SK-N-MC (cell line): ENCODE results near the gene TRIP6.
"Not testable (repeated sequence)": the region's sequence is repeated elsewhere in the genome, so short reads cannot be mapped to it uniquely, and the experiment has no call there.

Source experiments
- DNase-seq: peaks from one replicate; pipeline ENCODE4 v3.0.0-alpha.2; 2011; ENCODE audit warnings: low read depth, low spot score
- H3K27ac ChIP-seq: fragments of 200-600 bp; sonication (generic); 2 replicates; pipeline ENCODE4 v1.5.1; 2016; ENCODE audit warnings: mixed run types
- H3K36me3 ChIP-seq: fragments of 200-600 bp; sonication (generic); 2 replicates; pipeline ENCODE4 v1.6.1; 2017; ENCODE audit warnings: antibody characterized with exemption, low read length, mixed read lengths; ENCODE audit not compliant: insufficient read depth
- H3K4me3 ChIP-seq: fragments of 200-600 bp; sonication (generic); 2 replicates; pipeline ENCODE4 v1.5.1; 2016
- H3K9ac ChIP-seq: fragments of 200-600 bp; sonication (generic); 2 replicates; pipeline ENCODE4 v1.8.0; 2017; ENCODE audit warnings: mixed run types, mixed read lengths; ENCODE audit not compliant: insufficient read length
- H3K9me3 ChIP-seq: fragments of 200-600 bp; sonication (generic); 2 replicates; pipeline ENCODE4 v1.6.1; 2017; ENCODE audit warnings: low read depth, mild to moderate bottlenecking, antibody characterized with exemption, low read length, moderate library complexity, mixed read lengths
- EZH2 ChIP-seq: fragments of 200-600 bp; sonication (generic); IDR thresholded peaks from one replicate; pipeline ENCODE4 v1.6.1; 2017; ENCODE audit warnings: antibody characterized with exemption
- FOXP2 ChIP-seq: optimal IDR thresholded peaks from 2 replicates; pipeline ENCODE3; 2011; ENCODE audit warnings: mild to moderate bottlenecking, moderate library complexity; ENCODE audit not compliant: insufficient read depth; ENCODE audit errors: extremely low read length, control extremely low read depth
- POLR2AphosphoS5 ChIP-seq: IDR thresholded peaks from 2 replicates; pipeline ENCODE4 v1.6.1; 2012; ENCODE audit warnings: mild to moderate bottlenecking, low read depth, low read length, borderline replicate concordance

TRIP6 gene

GRCh38 chr7:100854146-100854895, 12.9 kb upstream of the TRIP6 start:
- Histone ChIP-seq H3K27ac (no peak overlapping the region), H3K4me3 (no peak overlapping the region), H3K9me3 (no peaks in the 10 kb centered on the region), H3K36me3 (no peaks in the 10 kb centered on the region), H3K9ac (no peak overlapping the region)
- TF ChIP-seq POLR2AphosphoS5 (no peak), EZH2 (no peak), FOXP2 (no peak)
- no peak for DNase-seq

DNA sequence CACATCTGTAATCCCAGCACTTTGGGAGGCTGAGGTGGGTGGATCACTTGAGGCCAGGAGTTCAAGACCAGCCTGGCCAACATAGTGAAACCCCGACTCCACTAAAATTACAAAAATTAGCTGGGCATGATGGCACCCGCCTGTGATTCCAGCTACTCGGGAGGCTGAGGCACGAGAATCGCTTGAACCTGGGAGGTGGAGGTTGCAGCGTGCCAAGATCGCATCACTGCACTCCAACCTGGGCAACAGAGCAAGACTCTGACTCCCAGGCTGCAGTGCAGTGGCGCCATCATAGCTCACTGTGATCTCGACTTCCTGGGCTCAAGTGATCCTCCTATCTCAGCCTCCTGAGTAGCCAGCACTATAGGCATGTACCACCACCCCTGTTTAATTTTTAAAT, 12.3 kb upstream of the TRIP6 start:
- not testable (repeated sequence) for H3K9ac ChIP-seq, H3K4me3 ChIP-seq, H3K9me3 ChIP-seq, H3K36me3 ChIP-seq, H3K27ac ChIP-seq, DNase-seq

GRCh38 chr7:100855515-100855914, 11.7 kb upstream of the TRIP6 start:
- Histone ChIP-seq H3K4me3 (no peak overlapping the region), H3K9ac (no peak overlapping the region), H3K36me3 (no peaks in the 10 kb centered on the region), H3K9me3 (no peaks in the 10 kb centered on the region), H3K27ac (no peak overlapping the region)
- TF ChIP-seq FOXP2 (no peak), POLR2AphosphoS5 (no peak), EZH2 (no peak)
- no peak for DNase-seq

DNA sequence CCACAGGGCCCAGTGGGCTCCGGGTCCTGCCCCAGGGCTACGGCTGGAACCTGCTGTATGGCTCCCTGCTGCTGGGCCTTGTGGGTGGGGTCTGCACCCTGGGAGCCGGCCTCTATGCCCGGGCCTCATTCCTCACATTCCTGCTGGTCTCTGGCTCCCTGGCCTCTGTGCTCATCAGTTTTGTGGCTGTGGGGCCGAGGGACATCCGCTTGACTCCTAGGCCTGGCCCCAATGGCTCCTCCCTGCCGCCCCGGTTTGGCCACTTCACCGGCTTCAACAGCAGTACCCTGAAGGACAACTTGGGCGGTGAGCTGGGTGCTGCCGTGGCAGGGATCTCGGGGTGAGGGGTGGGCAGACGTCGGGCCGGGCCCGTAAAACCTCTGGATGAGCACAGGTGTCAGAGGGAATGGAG, 10.3 kb upstream of the TRIP6 start:
- Histone ChIP-seq H3K9ac (no peak overlapping the region), H3K36me3 (no peaks in the 10 kb centered on the region), H3K9me3 (no peaks in the 10 kb centered on the region), H3K4me3 (no peak overlapping the region), H3K27ac (no peak overlapping the region)
- no peak for TF ChIP-seq EZH2
- no peak for TF ChIP-seq FOXP2
- no peak for TF ChIP-seq POLR2AphosphoS5
- DNase-seq: no peak

DNA sequence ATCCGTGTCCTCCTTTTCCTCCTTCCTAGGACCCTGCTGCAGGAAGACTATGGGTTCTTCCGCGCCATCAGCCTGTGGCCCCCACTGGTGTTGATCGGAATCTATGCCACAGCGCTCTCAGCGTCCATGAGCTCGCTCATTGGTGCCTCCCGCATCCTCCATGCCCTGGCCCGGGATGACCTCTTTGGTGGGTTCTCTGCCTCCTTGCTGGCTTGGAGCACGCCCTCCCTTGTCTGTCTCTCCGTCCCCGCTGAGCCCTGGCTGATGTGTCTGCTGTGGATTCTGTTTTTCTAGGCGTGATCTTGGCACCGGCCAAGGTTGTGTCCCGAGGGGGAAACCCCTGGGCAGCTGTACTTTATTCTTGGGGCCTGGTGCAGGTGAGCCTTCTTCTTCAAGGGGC, 7.3 kb upstream of the TRIP6 start:
- DNase-seq: no peak
- no peak overlapping the region for H3K9ac ChIP-seq
- H3K4me3 ChIP-seq: no peak overlapping the region
- H3K9me3 ChIP-seq: no peaks in the 10 kb centered on the region
- no peaks in the 10 kb centered on the region for H3K36me3 ChIP-seq
- H3K27ac ChIP-seq: no peak overlapping the region
- no peak for TF ChIP-seq EZH2
- TF ChIP-seq POLR2AphosphoS5: no peak

GRCh38 chr7:100860702-100861615, 6.2 kb upstream of the TRIP6 start:
- DNase-seq: no peak
- TF ChIP-seq EZH2: no peak
- no peak for TF ChIP-seq POLR2AphosphoS5
- TF ChIP-seq FOXP2: no peak
- no peak overlapping the region for H3K4me3 ChIP-seq
- H3K27ac ChIP-seq: no peak overlapping the region
- no peaks in the 10 kb centered on the region for H3K36me3 ChIP-seq
- H3K9ac ChIP-seq: no peak overlapping the region
- no peaks in the 10 kb centered on the region for H3K9me3 ChIP-seq

DNA sequence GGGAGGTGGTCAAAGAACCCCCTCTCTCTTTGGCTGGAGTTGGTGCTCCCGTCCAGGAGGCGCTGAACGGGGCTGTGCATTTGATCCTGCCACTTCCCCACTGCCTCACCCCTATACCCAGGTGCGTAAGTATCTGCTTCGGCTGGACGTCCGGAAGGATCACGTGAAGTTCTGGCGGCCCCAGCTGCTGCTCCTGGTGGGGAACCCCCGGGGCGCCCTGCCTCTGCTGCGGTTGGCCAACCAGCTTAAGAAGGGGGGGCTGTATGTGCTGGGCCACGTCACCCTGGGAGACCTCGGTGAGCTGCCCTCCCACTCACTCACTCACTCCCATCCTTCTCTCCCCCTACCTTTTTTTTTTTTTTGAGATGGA, 5.6 kb upstream of the TRIP6 start:
- Histone ChIP-seq H3K27ac (no peak overlapping the region), H3K9me3 (no peaks in the 10 kb centered on the region), H3K4me3 (no peak overlapping the region), H3K9ac (no peak overlapping the region), H3K36me3 (no peaks in the 10 kb centered on the region)
- no peak for DNase-seq
- TF ChIP-seq POLR2AphosphoS5 (no peak), EZH2 (no peak), FOXP2 (no peak)

DNA sequence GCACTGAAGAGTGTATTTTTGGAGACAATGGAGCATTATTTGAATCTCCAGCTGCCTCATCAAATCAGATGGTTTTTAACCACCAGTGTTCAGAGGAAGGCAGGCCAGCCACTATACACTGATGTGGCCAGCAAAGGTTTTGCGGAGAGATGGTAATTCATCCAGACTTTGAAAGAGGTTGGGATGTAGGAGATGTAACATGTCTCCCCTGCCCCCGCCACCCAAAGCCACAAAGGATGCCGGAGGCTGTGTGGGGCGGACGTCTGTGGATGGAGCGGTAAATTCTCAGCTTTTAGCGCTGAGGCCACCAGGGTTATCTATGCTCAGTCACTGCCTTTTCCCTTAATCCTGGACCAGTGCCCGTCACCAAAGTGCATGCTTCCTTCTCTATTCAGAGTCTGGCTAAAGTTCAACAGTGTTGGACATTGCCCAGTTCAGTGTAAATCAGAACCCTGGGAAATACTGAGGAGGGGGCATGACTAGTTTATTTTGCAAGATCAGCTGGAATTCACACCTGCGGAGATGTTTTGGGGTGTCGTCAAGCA, 3.7 kb upstream of the TRIP6 start:
- no peaks in the 10 kb centered on the region for H3K36me3 ChIP-seq
- H3K4me3 ChIP-seq: no peak overlapping the region
- no peak overlapping the region for H3K27ac ChIP-seq
- no peak for DNase-seq
- no peaks in the 10 kb centered on the region for H3K9me3 ChIP-seq
- no peak overlapping the region for H3K9ac ChIP-seq
- TF ChIP-seq FOXP2 (no peak), POLR2AphosphoS5 (no peak), EZH2 (no peak)
